Measurements from ENCODE around the gene NCKAP1.

DNA sequence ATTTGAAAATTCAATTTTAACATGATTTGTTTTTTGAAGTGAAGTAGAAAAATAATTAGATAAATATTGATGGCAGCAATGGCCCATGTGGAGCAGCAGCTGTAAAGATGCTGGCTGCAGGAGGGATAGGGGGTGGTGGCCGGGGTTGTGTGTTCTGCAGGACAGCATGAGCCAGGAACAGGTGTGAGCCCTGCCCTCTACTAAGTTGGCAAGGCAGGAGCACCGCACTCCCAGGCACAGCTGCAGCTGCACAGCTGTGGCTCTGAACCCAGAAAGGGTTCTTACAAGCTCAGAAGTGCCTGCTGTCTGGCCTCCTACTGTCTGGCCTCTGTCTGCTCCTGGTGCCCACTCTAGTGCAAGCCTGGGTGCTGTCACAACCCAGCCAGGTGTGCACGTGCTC, 30.3 kb upstream of the NCKAP1 start:
- TF ChIP-seq CTCF (conservative IDR thresholded peaks at IDR 0.05), result no peak
- no peak for TF ChIP-seq ZFX (IDR thresholded peaks at IDR 0.05)

All from C4-2B (cell line).